ENCODE measurements around the gene SYT13. TPM values are rescaled to one million over a fixed set of nuclear protein-coding genes. Genes with fewer than 3 reads are reported as not detected.

SYT13 gene
- total RNA-seq, 6 donors from 2014 or later, result 0.11 to 0.78 (median 0.30) TPM; not detected in 3

GRCh38 chr11:45216031-45216430 lies 70.1 kb downstream of the SYT13 start:
- TF ChIP-seq CTCF (IDR thresholded peaks at IDR 0.05) (no peak), EP300 (IDR thresholded peaks at IDR 0.05) (no peak), POLR2AphosphoS5 (IDR thresholded peaks at IDR 0.05) (no peak), POLR2A (IDR thresholded peaks at IDR 0.05) (no peak)
- Histone ChIP-seq H3K27ac (peak overlapping the region in 1 of 4 donors; percentile 60), H3K36me3 (peaks cover 0 to 24% (median 17%) of the 10 kb centered on the region in 4 donors), H3K27me3 (no peaks in the 10 kb centered on the region), H3K4me3 (no peak overlapping the region), H3K9me3 (no peaks in the 10 kb centered on the region), H3K4me1 (peaks cover 4 to 23% (median 7%) of the 10 kb centered on the region in 4 donors)
- no peak for ATAC-seq (ENCODE audit: low FRiP score in 2 of 2)
- 86 to 100% methylated on average over 1 of the region's 1 CpG for WGBS, 2 donors
- no peak for DNase-seq

DNA sequence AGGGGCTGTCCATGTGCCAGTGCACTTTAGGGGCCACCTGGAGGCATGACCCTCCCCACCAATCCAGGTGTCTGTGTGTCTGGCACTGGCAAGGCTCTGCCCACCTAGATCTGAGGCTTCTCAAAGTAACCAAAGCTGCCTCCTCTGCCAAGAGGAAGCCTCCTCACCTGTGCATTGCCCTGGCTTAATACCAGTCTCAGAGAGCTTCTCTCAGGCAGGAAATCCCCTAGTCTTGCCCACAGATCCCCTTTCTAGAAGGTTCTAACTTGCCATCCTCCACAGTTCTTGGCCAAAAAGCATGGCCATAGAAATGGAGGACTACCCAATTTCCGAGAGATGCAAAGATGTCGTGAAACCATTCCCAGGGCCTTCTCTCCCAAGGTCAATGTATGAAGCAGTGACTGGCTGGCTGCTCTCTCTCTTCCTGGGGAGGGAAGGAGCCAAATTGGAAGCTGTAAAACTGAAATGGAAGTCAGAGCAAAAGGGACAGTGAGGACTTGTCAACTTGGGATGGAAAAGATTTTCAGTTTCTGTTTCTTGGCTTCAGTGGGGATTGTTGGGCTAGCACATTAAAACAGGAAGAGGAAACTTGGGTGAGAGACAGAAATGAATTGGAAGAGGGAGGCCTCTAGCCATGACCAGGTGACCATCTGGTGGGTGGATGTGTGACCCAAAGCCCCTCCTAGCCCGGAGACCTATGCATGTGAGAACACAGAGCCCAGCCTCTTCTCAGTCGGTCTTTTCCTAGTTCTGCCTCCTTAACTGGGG lies 70.9 kb downstream of the SYT13 start:
- peaks cover 0 to 22% (median 17%) of the 10 kb centered on the region in 4 donors for H3K36me3 ChIP-seq
- ATAC-seq (ENCODE audit: low FRiP score in 2 of 2) (no peak), DNase-seq (no peak)
- no peaks in the 10 kb centered on the region for H3K27me3 ChIP-seq
- peak overlapping the region in 3 of 4 donors; percentile 23 to 61 (median 60) for H3K27ac ChIP-seq
- no peak overlapping the region for H3K4me3 ChIP-seq
- no peaks in the 10 kb centered on the region for H3K9me3 ChIP-seq
- peaks cover 8 to 31% (median 14%) of the 10 kb centered on the region in 4 donors for H3K4me1 ChIP-seq
- 72 to 92% methylated on average over 4 of the region's 4 CpGs for WGBS, 2 donors
- TF ChIP-seq EP300 (IDR thresholded peaks at IDR 0.05), result no peak
- TF ChIP-seq POLR2A (IDR thresholded peaks at IDR 0.05), result no peak
- no peak for TF ChIP-seq CTCF (IDR thresholded peaks at IDR 0.05)
- no peak for TF ChIP-seq POLR2AphosphoS5 (IDR thresholded peaks at IDR 0.05)

DNA sequence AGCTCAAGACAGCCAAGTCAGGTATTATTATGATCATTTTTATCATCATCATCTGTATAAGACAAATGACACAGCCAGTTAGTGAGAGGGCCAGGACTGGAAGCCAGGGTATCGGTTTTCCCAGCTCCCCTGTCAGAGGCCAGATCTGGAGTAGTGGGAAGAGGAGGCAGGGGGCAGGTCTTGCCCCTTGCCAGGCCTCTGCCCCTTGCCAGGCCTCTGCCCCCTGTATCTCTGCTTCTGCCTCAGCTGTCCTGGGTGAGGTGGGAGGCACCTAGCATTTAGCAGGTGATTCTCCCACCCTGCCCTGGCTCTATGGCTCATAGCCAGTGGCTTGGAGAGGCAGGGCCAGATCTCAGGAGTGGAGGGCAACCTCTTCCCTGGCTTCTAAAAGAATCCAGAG lies 72.4 kb downstream of the SYT13 start:
- ATAC-seq (ENCODE audit: low FRiP score in 2 of 2) (no peak), DNase-seq (no peak)
- 94 to 100% methylated on average over 1 of the region's 1 CpG for WGBS, 2 donors
- Histone ChIP-seq H3K27ac (peak overlapping the region in 3 of 4 donors; percentile 11 to 66 (median 46)), H3K27me3 (no peaks in the 10 kb centered on the region), H3K4me1 (peaks cover 18 to 46% (median 27%) of the 10 kb centered on the region in 4 donors), H3K9me3 (no peaks in the 10 kb centered on the region), H3K4me3 (no peak overlapping the region), H3K36me3 (peaks cover 0 to 24% (median 17%) of the 10 kb centered on the region in 4 donors)
- no peak for TF ChIP-seq CTCF (IDR thresholded peaks at IDR 0.05)
- TF ChIP-seq POLR2A (IDR thresholded peaks at IDR 0.05), result no peak
- no peak for TF ChIP-seq EP300 (IDR thresholded peaks at IDR 0.05)
- TF ChIP-seq POLR2AphosphoS5 (IDR thresholded peaks at IDR 0.05), result no peak

GRCh38 chr11:45213316-45213665 lies 72.8 kb downstream of the SYT13 start:
- Histone ChIP-seq H3K4me1 (peaks cover 20 to 49% (median 32%) of the 10 kb centered on the region in 4 donors), H3K36me3 (peaks cover 0 to 24% (median 17%) of the 10 kb centered on the region in 4 donors), H3K4me3 (no peak overlapping the region), H3K9me3 (no peaks in the 10 kb centered on the region), H3K27ac (peak overlapping the region in 2 of 4 donors; percentile 11 to 66), H3K27me3 (no peaks in the 10 kb centered on the region)
- ATAC-seq (ENCODE audit: low FRiP score in 2 of 2) (no peak), DNase-seq (peak in 1 of 2 donors; percentile 66)
- WGBS, 2 donors, result 78 to 88% methylated on average over 2 to 12 of the region's 12 CpGs
- TF ChIP-seq POLR2A (IDR thresholded peaks at IDR 0.05) (no peak), EP300 (IDR thresholded peaks at IDR 0.05) (no peak), CTCF (IDR thresholded peaks at IDR 0.05) (no peak), POLR2AphosphoS5 (IDR thresholded peaks at IDR 0.05) (no peak)

Measured in upper lobe of left lung (tissue), 6 donors.